Fibroblast of lung (primary cell): ENCODE results near the gene UCN3. TPM values are rescaled to one million over a fixed set of nuclear protein-coding genes. Genes with fewer than 3 reads are reported as not detected.

Experiments
- DNase-seq, 2 donors: peaks; one replicate each; pipeline versions ENCODE4 v3.0.0 to v3.0.0-alpha.2; 2010; ENCODE audit warnings: low read depth in 2 of 2
- H2AFZ ChIP-seq: 2 replicates; pipeline ENCODE4 v1.5.1; 2012; ENCODE audit warnings: low read length, control low read depth, inconsistent platforms
- H3K27ac ChIP-seq: 2 replicates; pipeline ENCODE4 v1.5.1; 2011; ENCODE audit warnings: low read length, control low read depth; ENCODE audit not compliant: insufficient read depth
- H3K27me3 ChIP-seq: 2 replicates; pipeline ENCODE4 v1.5.1; 2011; ENCODE audit warnings: mild to moderate bottlenecking, low read length; ENCODE audit not compliant: control insufficient read depth, insufficient read depth
- H3K36me3 ChIP-seq: 2 replicates; pipeline ENCODE4 v1.5.1; 2011; ENCODE audit warnings: low read length; ENCODE audit not compliant: control insufficient read depth, insufficient read depth
- H3K4me1 ChIP-seq: 2 replicates; pipeline ENCODE4 v1.5.1; 2011; ENCODE audit warnings: low read length; ENCODE audit not compliant: control insufficient read depth, insufficient read depth; ENCODE audit errors: extremely low read depth
- H3K4me2 ChIP-seq: 2 replicates; pipeline ENCODE4 v1.5.1; 2011; ENCODE audit warnings: low read length, control low read depth; ENCODE audit not compliant: insufficient read depth; ENCODE audit errors: extremely low read depth
- H3K4me3 ChIP-seq, 4 experiments: fragments of 200-600 bp in 1 of 4; sonication (generic) in 1 of 4; replicated peaks in 1 of 4; 2 replicates each; pipeline ENCODE4 v1.5.1; 2011 to 2016; ENCODE audit warnings: low read length in 4 of 4, low read depth in 3 of 4, mild to moderate bottlenecking in 3 of 4, control low read depth in 2 of 4, inconsistent platforms in 1 of 4, mixed read lengths in 1 of 4; ENCODE audit not compliant: insufficient read depth in 1 of 4; ENCODE audit errors: control extremely low read depth in 1 of 4
- H3K79me2 ChIP-seq: 2 replicates; pipeline ENCODE4 v1.5.1; 2012; ENCODE audit warnings: mild to moderate bottlenecking, low read length, inconsistent platforms; ENCODE audit not compliant: control insufficient read depth, insufficient read depth
- H3K9ac ChIP-seq: 2 replicates; pipeline ENCODE4 v1.5.1; 2011; ENCODE audit warnings: mild to moderate bottlenecking, low read length, control low read depth; ENCODE audit not compliant: insufficient read depth
- H3K9me3 ChIP-seq: 2 replicates; pipeline ENCODE4 v1.5.1; 2012; ENCODE audit warnings: low read depth, low read length; ENCODE audit not compliant: control insufficient read depth, insufficient read depth
- H4K20me1 ChIP-seq: 2 replicates; pipeline ENCODE4 v1.5.1; 2011; ENCODE audit warnings: low read length; ENCODE audit not compliant: control insufficient read depth, insufficient read depth; ENCODE audit errors: extremely low read depth
- EZH2 ChIP-seq: IDR thresholded peaks from 2 replicates; pipeline ENCODE4 v1.5.1; 2012; ENCODE audit warnings: low read length, control low read depth, mild to moderate bottlenecking; ENCODE audit errors: missing control alignments
- polyA plus RNA-seq, 2 donors: library from polyadenylated mRNA; depleted of rRNA in 1 of 2; stranded (reverse) in 1 of 2; unstranded in 1 of 2; fragments of >200 nt; gene quantifications; 2 replicates each; pipeline ENCODE4 v1.2.1, GENCODE V29; 2011 to 2012; ENCODE audit warnings: missing spikeins in 1 of 2
- total RNA-seq: library from RNA; depleted of rRNA; stranded (reverse); fragments of >200 nt; gene quantifications from 2 replicates; pipeline ENCODE4 v1.2.1, GENCODE V29; 2014
- TF ChIP-seq, protein P1 (sequence below), 2 donors: IDR thresholded peaks in 1 of 2; conservative IDR thresholded peaks in 1 of 2; 1 replicate in 1 of 2; 2 replicates in 1 of 2; pipeline ENCODE4 v1.5.1; 2011 to 2012; ENCODE audit warnings: low read length in 2 of 2, control low read depth in 1 of 2, inconsistent platforms in 1 of 2, low read depth in 1 of 2, mild to moderate bottlenecking in 1 of 2

Gene UCN3
- total and polyA plus RNA-seq, 2 donors (not counting 1 experiment from before 2014, with no cell fraction given) = not detected

DNA sequence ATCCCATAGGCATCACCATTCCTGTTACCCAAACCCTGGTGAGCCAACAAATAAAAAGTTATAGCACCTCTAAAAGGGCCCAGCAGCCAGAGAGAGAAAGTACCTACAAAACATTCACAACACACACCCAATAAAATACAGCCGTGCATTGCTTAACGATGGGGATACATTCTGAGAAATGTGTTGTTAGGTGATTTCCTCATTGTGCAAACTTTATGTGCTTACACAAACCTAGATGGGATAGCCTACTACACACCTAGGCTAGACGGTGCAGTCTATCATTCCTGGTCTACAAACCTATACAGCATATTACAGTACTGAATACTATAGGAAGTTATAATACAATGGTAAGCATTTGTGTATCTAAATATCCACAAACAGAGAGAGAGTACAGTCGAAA lies 44.9 kb upstream of the UCN3 start:
- H4K20me1 ChIP-seq = no peaks in the 10 kb centered on the region
- H3K27ac ChIP-seq = no peak overlapping the region

GRCh38 chr10:5321273-5321672 lies 43.5 kb upstream of the UCN3 start:
- Histone ChIP-seq H3K36me3 (no peaks in the 10 kb centered on the region), H3K4me2 (no peak overlapping the region), H3K27ac (no peak overlapping the region), H4K20me1 (no peaks in the 10 kb centered on the region), H3K4me1 (peaks cover 3% of the 10 kb centered on the region), H3K27me3 (no peaks in the 10 kb centered on the region), H3K79me2 (no peaks in the 10 kb centered on the region), H3K9ac (no peak overlapping the region), H3K4me3 (no peak overlapping the region), H2AFZ (no peak overlapping the region), H3K9me3 (no peaks in the 10 kb centered on the region)
- DNase-seq = no peak
- TF ChIP-seq EZH2 = no peak
- TF ChIP-seq, protein P1, sequence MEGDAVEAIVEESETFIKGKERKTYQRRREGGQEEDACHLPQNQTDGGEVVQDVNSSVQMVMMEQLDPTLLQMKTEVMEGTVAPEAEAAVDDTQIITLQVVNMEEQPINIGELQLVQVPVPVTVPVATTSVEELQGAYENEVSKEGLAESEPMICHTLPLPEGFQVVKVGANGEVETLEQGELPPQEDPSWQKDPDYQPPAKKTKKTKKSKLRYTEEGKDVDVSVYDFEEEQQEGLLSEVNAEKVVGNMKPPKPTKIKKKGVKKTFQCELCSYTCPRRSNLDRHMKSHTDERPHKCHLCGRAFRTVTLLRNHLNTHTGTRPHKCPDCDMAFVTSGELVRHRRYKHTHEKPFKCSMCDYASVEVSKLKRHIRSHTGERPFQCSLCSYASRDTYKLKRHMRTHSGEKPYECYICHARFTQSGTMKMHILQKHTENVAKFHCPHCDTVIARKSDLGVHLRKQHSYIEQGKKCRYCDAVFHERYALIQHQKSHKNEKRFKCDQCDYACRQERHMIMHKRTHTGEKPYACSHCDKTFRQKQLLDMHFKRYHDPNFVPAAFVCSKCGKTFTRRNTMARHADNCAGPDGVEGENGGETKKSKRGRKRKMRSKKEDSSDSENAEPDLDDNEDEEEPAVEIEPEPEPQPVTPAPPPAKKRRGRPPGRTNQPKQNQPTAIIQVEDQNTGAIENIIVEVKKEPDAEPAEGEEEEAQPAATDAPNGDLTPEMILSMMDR (conservative IDR thresholded peaks at IDR 0.05 in 1 of 2, IDR thresholded peaks at IDR 0.05 in 1 of 2; ENCODE audit: low read depth in 1 of 2, low read length in 2 of 2) = no peak

More for the DNA sequence above, 44.9 kb upstream of the UCN3 start:
- no peak overlapping the region for H3K9ac ChIP-seq
- H3K4me3 ChIP-seq = no peak overlapping the region
- H3K9me3 ChIP-seq = no peaks in the 10 kb centered on the region
- peaks cover 3% of the 10 kb centered on the region for H3K4me1 ChIP-seq
- H3K4me2 ChIP-seq = no peak overlapping the region
- TF ChIP-seq, protein P1 (conservative IDR thresholded peaks at IDR 0.05 in 1 of 2, IDR thresholded peaks at IDR 0.05 in 1 of 2; ENCODE audit: low read depth in 1 of 2, low read length in 2 of 2) = no peak
- no peak for TF ChIP-seq EZH2
- H3K79me2 ChIP-seq = no peaks in the 10 kb centered on the region
- no peaks in the 10 kb centered on the region for H3K36me3 ChIP-seq
- H3K27me3 ChIP-seq = no peaks in the 10 kb centered on the region
- H2AFZ ChIP-seq = no peak overlapping the region
- no peak for DNase-seq

GRCh38 chr10:5323446-5323845 lies 41.3 kb upstream of the UCN3 start:
- TF ChIP-seq, protein P1 (conservative IDR thresholded peaks at IDR 0.05 in 1 of 2, IDR thresholded peaks at IDR 0.05 in 1 of 2; ENCODE audit: low read depth in 1 of 2, low read length in 2 of 2) = no peak
- no peak for TF ChIP-seq EZH2
- Histone ChIP-seq H3K36me3 (no peaks in the 10 kb centered on the region), H3K9ac (no peak overlapping the region), H3K4me2 (no peak overlapping the region), H3K27me3 (no peaks in the 10 kb centered on the region), H3K79me2 (no peaks in the 10 kb centered on the region), H3K9me3 (no peaks in the 10 kb centered on the region), H3K27ac (no peak overlapping the region), H3K4me1 (no peaks in the 10 kb centered on the region), H4K20me1 (no peaks in the 10 kb centered on the region), H2AFZ (no peak overlapping the region), H3K4me3 (no peak overlapping the region)
- no peak for DNase-seq
